Measurements from ENCODE around the gene VSIG10L2.

Gene VSIG10L2

DNA sequence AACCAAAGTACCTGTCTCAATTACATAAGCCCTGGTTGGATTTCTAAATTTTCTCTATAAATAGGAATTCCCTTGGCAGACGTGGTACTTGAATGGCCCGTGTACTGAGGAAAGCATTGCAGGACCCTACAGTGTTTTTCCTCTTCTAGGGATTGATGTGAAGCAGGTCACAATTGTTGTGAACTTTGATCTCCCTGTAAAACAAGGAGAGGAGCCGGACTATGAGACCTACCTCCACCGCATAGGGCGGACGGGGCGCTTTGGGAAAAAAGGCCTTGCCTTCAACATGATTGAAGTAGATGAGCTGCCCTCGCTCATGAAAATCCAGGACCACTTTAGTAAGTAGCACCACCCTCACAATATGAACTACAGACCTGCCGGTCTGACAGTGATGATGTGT, 24.8 kb upstream of the VSIG10L2 start (continued):
- no peak for TF ChIP-seq ZNF214 (tag by site-specific recombination; IDR thresholded peaks at IDR 0.05; ENCODE audit: borderline replicate concordance)
- no peak for TF ChIP-seq ZNF169 (tag by site-specific recombination; IDR thresholded peaks at IDR 0.05)
- TF ChIP-seq, protein P1, sequence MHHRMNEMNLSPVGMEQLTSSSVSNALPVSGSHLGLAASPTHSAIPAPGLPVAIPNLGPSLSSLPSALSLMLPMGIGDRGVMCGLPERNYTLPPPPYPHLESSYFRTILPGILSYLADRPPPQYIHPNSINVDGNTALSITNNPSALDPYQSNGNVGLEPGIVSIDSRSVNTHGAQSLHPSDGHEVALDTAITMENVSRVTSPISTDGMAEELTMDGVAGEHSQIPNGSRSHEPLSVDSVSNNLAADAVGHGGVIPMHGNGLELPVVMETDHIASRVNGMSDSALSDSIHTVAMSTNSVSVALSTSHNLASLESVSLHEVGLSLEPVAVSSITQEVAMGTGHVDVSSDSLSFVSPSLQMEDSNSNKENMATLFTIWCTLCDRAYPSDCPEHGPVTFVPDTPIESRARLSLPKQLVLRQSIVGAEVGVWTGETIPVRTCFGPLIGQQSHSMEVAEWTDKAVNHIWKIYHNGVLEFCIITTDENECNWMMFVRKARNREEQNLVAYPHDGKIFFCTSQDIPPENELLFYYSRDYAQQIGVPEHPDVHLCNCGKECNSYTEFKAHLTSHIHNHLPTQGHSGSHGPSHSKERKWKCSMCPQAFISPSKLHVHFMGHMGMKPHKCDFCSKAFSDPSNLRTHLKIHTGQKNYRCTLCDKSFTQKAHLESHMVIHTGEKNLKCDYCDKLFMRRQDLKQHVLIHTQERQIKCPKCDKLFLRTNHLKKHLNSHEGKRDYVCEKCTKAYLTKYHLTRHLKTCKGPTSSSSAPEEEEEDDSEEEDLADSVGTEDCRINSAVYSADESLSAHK (tag by site-specific recombination; IDR thresholded peaks at IDR 0.05) = no peak
- no peak for TF ChIP-seq OSR2 (tag by site-specific recombination; IDR thresholded peaks at IDR 0.05)
- no peak for TF ChIP-seq ZNF404 (tag by site-specific recombination; IDR thresholded peaks at IDR 0.05)

DNA sequence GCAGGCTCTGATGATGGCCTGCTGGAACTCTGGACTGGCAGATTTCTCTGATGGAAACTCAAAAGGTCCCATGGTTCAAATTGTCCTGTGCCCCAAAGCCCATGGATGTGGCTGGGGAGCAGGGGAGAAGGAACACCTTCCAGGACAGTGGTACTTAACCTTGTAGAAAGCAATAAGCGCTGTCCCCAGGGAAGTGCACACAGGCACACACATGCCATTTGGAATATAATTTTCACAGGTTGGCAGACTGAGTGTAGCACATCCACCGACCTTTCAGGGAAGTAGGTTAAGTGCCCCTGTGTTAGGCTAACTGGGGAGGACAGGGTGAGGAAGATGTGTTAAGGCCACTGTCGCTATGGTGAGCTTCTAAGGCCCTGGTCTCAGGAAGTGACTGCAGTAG, 23.7 kb upstream of the VSIG10L2 start:
- Histone ChIP-seq H3K36me3 (ENCODE audit: control insufficient read depth in 2 of 2, insufficient read depth in 1 of 2, low read length in 2 of 2) (no peaks in the 10 kb centered on the region), H3K27ac (ENCODE audit: extremely low read depth, low read depth, low read length) (no peak overlapping the region), H3K9me3 (ENCODE audit: control insufficient read depth, insufficient read depth, low read depth, low read length) (no peaks in the 10 kb centered on the region), H3K4me3 (ENCODE audit: low read depth, low read length) (no peak overlapping the region), H3K4me1 (ENCODE audit: control insufficient read depth, insufficient read depth, low read length) (no peaks in the 10 kb centered on the region)
- CTCF ChIA-PET = interaction anchor here (0.6 to 8.2 kb wide), 11 partner anchors 8 to 336 kb away, joined by 3 to 131 read pairs (median 5); no protein-coding TSS in a partner anchor
- TF ChIP-seq ZNF157 (tag by site-specific recombination; IDR thresholded peaks at IDR 0.05) (no peak), KLF1 (tag by site-specific recombination; IDR thresholded peaks at IDR 0.05) (no peak), ZFHX2 (tag by site-specific recombination; conservative IDR thresholded peaks at IDR 0.05) (no peak)
- TF ChIP-seq, protein P2, sequence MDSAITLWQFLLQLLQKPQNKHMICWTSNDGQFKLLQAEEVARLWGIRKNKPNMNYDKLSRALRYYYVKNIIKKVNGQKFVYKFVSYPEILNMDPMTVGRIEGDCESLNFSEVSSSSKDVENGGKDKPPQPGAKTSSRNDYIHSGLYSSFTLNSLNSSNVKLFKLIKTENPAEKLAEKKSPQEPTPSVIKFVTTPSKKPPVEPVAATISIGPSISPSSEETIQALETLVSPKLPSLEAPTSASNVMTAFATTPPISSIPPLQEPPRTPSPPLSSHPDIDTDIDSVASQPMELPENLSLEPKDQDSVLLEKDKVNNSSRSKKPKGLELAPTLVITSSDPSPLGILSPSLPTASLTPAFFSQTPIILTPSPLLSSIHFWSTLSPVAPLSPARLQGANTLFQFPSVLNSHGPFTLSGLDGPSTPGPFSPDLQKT (IDR thresholded peaks at IDR 0.05; ENCODE audit: borderline replicate concordance, low read depth, low read length) = no peak
- TF ChIP-seq, protein P3, sequence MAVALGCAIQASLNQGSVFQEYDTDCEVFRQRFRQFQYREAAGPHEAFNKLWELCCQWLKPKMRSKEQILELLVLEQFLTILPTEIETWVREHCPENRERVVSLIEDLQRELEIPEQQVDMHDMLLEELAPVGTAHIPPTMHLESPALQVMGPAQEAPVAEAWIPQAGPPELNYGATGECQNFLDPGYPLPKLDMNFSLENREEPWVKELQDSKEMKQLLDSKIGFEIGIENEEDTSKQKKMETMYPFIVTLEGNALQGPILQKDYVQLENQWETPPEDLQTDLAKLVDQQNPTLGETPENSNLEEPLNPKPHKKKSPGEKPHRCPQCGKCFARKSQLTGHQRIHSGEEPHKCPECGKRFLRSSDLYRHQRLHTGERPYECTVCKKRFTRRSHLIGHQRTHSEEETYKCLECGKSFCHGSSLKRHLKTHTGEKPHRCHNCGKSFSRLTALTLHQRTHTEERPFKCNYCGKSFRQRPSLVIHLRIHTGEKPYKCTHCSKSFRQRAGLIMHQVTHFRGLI (tag by site-specific recombination; IDR thresholded peaks at IDR 0.05) = no peak
- POLR2A ChIA-PET = no interaction called here

DNA sequence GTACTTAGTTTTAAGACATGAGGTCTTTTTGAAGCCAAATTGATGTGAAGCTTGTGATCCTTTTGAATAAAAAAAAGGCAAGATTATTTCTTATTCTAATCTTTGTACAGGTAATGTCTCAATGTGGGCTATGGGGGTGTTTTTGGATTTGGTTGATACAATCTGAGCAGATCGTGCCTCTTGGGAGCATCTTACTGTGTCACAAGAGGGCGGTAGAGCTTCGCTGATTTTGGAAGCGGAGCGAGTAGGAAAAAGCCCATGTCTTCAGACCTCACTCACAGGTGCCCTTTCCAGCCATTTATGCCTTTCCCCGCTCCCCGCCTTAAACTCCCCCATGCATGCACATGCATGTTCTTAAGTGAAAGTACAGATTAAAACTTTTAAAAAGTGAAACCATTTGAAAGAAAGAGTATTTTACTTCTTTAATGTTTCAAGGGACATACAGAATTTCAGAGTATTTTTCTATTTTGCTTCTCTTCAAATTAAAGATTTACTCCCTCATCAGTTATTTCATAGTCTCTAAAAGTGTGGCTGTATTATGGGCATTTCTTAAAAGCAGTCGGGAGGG, 22.7 kb upstream of the VSIG10L2 start:
- H3K27ac ChIP-seq (ENCODE audit: extremely low read depth, low read depth, low read length) = no peak overlapping the region
- H3K9me3 ChIP-seq (ENCODE audit: control insufficient read depth, insufficient read depth, low read depth, low read length) = no peaks in the 10 kb centered on the region
- CTCF ChIA-PET = interaction anchor here (0.6 to 8.2 kb wide), 35 partner anchors 9 to 709 kb away, joined by 3 to 131 read pairs (median 3); partner anchors contain the start of genes HYLS1 and PUS3
- no peaks in the 10 kb centered on the region for H3K4me1 ChIP-seq (ENCODE audit: control insufficient read depth, insufficient read depth, low read length)
- POLR2A ChIA-PET = no interaction called here
- no peak overlapping the region for H3K4me3 ChIP-seq (ENCODE audit: low read depth, low read length)
- no peaks in the 10 kb centered on the region for H3K36me3 ChIP-seq (ENCODE audit: control insufficient read depth in 2 of 2, insufficient read depth in 1 of 2, low read length in 2 of 2)
- peak; percentile 91 for TF ChIP-seq PRDM1 (tag by site-specific recombination; IDR thresholded peaks at IDR 0.05)
- TF ChIP-seq, protein P4, sequence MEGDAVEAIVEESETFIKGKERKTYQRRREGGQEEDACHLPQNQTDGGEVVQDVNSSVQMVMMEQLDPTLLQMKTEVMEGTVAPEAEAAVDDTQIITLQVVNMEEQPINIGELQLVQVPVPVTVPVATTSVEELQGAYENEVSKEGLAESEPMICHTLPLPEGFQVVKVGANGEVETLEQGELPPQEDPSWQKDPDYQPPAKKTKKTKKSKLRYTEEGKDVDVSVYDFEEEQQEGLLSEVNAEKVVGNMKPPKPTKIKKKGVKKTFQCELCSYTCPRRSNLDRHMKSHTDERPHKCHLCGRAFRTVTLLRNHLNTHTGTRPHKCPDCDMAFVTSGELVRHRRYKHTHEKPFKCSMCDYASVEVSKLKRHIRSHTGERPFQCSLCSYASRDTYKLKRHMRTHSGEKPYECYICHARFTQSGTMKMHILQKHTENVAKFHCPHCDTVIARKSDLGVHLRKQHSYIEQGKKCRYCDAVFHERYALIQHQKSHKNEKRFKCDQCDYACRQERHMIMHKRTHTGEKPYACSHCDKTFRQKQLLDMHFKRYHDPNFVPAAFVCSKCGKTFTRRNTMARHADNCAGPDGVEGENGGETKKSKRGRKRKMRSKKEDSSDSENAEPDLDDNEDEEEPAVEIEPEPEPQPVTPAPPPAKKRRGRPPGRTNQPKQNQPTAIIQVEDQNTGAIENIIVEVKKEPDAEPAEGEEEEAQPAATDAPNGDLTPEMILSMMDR (tag by site-specific recombination; IDR thresholded peaks at IDR 0.05) = peak; percentile 60
- peak; percentile 70; the same call in 1 of the 2 replicates for TF ChIP-seq ZNF660 (tag by site-specific recombination; IDR thresholded peaks at IDR 0.05)
- TF ChIP-seq ZBTB8A (tag by site-specific recombination; IDR thresholded peaks at IDR 0.05) = 0 out of 2 replicates have a peak, but pooled peaks have one; percentile 8
- no peak for TF ChIP-seq ZNF391 (tag by site-specific recombination; IDR thresholded peaks at IDR 0.05; ENCODE audit: borderline replicate concordance, low read depth)
- TF ChIP-seq, protein P5, sequence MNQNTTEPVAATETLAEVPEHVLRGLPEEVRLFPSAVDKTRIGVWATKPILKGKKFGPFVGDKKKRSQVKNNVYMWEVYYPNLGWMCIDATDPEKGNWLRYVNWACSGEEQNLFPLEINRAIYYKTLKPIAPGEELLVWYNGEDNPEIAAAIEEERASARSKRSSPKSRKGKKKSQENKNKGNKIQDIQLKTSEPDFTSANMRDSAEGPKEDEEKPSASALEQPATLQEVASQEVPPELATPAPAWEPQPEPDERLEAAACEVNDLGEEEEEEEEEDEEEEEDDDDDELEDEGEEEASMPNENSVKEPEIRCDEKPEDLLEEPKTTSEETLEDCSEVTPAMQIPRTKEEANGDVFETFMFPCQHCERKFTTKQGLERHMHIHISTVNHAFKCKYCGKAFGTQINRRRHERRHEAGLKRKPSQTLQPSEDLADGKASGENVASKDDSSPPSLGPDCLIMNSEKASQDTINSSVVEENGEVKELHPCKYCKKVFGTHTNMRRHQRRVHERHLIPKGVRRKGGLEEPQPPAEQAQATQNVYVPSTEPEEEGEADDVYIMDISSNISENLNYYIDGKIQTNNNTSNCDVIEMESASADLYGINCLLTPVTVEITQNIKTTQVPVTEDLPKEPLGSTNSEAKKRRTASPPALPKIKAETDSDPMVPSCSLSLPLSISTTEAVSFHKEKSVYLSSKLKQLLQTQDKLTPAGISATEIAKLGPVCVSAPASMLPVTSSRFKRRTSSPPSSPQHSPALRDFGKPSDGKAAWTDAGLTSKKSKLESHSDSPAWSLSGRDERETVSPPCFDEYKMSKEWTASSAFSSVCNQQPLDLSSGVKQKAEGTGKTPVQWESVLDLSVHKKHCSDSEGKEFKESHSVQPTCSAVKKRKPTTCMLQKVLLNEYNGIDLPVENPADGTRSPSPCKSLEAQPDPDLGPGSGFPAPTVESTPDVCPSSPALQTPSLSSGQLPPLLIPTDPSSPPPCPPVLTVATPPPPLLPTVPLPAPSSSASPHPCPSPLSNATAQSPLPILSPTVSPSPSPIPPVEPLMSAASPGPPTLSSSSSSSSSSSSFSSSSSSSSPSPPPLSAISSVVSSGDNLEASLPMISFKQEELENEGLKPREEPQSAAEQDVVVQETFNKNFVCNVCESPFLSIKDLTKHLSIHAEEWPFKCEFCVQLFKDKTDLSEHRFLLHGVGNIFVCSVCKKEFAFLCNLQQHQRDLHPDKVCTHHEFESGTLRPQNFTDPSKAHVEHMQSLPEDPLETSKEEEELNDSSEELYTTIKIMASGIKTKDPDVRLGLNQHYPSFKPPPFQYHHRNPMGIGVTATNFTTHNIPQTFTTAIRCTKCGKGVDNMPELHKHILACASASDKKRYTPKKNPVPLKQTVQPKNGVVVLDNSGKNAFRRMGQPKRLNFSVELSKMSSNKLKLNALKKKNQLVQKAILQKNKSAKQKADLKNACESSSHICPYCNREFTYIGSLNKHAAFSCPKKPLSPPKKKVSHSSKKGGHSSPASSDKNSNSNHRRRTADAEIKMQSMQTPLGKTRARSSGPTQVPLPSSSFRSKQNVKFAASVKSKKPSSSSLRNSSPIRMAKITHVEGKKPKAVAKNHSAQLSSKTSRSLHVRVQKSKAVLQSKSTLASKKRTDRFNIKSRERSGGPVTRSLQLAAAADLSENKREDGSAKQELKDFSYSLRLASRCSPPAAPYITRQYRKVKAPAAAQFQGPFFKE (tag by site-specific recombination; IDR thresholded peaks at IDR 0.05; ENCODE audit: borderline replicate concordance) = no peak
- no peak for TF ChIP-seq ZNF214 (tag by site-specific recombination; IDR thresholded peaks at IDR 0.05; ENCODE audit: borderline replicate concordance)
- TF ChIP-seq ZNF776 (tag by site-specific recombination; IDR thresholded peaks at IDR 0.05; ENCODE audit: borderline replicate concordance) = no peak
- TF ChIP-seq, protein P6, sequence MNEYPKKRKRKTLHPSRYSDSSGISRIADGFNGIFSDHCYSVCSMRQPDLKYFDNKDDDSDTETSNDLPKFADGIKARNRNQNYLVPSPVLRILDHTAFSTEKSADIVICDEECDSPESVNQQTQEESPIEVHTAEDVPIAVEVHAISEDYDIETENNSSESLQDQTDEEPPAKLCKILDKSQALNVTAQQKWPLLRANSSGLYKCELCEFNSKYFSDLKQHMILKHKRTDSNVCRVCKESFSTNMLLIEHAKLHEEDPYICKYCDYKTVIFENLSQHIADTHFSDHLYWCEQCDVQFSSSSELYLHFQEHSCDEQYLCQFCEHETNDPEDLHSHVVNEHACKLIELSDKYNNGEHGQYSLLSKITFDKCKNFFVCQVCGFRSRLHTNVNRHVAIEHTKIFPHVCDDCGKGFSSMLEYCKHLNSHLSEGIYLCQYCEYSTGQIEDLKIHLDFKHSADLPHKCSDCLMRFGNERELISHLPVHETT (tag by site-specific recombination; IDR thresholded peaks at IDR 0.05) = no peak
